ENCODE data around the gene DIS3L2.

- TF ChIP-seq POLR2A (IDR thresholded peaks at IDR 0.05) (no peak), EP300 (IDR thresholded peaks at IDR 0.05) (no peak)
- TF ChIP-seq, protein P1, sequence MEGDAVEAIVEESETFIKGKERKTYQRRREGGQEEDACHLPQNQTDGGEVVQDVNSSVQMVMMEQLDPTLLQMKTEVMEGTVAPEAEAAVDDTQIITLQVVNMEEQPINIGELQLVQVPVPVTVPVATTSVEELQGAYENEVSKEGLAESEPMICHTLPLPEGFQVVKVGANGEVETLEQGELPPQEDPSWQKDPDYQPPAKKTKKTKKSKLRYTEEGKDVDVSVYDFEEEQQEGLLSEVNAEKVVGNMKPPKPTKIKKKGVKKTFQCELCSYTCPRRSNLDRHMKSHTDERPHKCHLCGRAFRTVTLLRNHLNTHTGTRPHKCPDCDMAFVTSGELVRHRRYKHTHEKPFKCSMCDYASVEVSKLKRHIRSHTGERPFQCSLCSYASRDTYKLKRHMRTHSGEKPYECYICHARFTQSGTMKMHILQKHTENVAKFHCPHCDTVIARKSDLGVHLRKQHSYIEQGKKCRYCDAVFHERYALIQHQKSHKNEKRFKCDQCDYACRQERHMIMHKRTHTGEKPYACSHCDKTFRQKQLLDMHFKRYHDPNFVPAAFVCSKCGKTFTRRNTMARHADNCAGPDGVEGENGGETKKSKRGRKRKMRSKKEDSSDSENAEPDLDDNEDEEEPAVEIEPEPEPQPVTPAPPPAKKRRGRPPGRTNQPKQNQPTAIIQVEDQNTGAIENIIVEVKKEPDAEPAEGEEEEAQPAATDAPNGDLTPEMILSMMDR (IDR thresholded peaks at IDR 0.05), result no peak
Measured at GRCh38 chr2:232190796-232191195, 229.3 kb downstream of the DIS3L2 start.
